SK-N-SH treated with all-trans-retinoic acid at 6 μM for 48 hours (cell line): ENCODE data around the gene EMC8.

Experiments used
- ATAC-seq: fragments of 200-7000 bp; cut with Tn5 transposase; 3 replicates; pipeline ENCODE4 v1.9.1; 2020; ENCODE audit warnings: mild to moderate bottlenecking, moderate library complexity
- ARNTL ChIP-seq: fragments of 450-650 bp; formaldehyde crosslinking; IDR thresholded peaks from 2 replicates; pipeline ENCODE4 v1.5.0; 2020; ENCODE audit warnings: low read depth, mild to moderate bottlenecking, moderate library complexity, borderline replicate concordance
- CREB5 ChIP-seq: fragments of 250-450 bp; sonication (Bioruptor Pico); IDR thresholded peaks from 2 replicates; pipeline ENCODE4 v1.5.1; 2020; ENCODE audit warnings: low read depth, mild to moderate bottlenecking, moderate library complexity
- CSRNP3 ChIP-seq: fragments of 250-450 bp; sonication (Bioruptor Pico); IDR thresholded peaks from 2 replicates; pipeline ENCODE4 v1.5.1; 2021; ENCODE audit warnings: mild to moderate bottlenecking, moderate library complexity
- GLIS3 ChIP-seq: fragments of 250-450 bp; sonication (Bioruptor Pico); IDR thresholded peaks from 2 replicates; pipeline ENCODE4 v1.5.0; 2020; ENCODE audit warnings: mild to moderate bottlenecking, moderate library complexity
- ISL1 ChIP-seq: fragments of 250-450 bp; sonication (Bioruptor Pico); IDR thresholded peaks from 2 replicates; pipeline ENCODE4 v2.1.2; 2022; ENCODE audit warnings: mild to moderate bottlenecking, moderate library complexity
- OSR1 ChIP-seq: fragments of 250-450 bp; sonication (Bioruptor Pico); IDR thresholded peaks from 2 replicates; pipeline ENCODE4 v1.8.0; 2022; ENCODE audit warnings: moderate library complexity, mild to moderate bottlenecking, inconsistent platforms
- PATZ1 ChIP-seq: fragments of 250-450 bp; sonication (Bioruptor Pico); IDR thresholded peaks from 2 replicates; pipeline ENCODE4 v1.8.0; 2020; ENCODE audit warnings: mild to moderate bottlenecking, moderate library complexity, borderline replicate concordance
- RARB ChIP-seq: fragments of 250-450 bp; sonication (Bioruptor Pico); IDR thresholded peaks from 2 replicates; pipeline ENCODE4 v1.8.0; 2021; ENCODE audit warnings: mild to moderate bottlenecking, moderate library complexity
- SNAI2 ChIP-seq: fragments of 250-450 bp; sonication (Bioruptor Pico); IDR thresholded peaks from 2 replicates; pipeline ENCODE4 v1.5.0; 2020; ENCODE audit warnings: mild to moderate bottlenecking, moderate library complexity
- TCF4 ChIP-seq: fragments of 250-450 bp; sonication (Bioruptor Pico); IDR thresholded peaks from 2 replicates; pipeline ENCODE4 v1.8.0; 2021; ENCODE audit warnings: mild to moderate bottlenecking, moderate library complexity, borderline replicate concordance
- TOX ChIP-seq: fragments of 250-450 bp; sonication (Bioruptor Pico); IDR thresholded peaks from 2 replicates; pipeline ENCODE4 v1.8.0; 2021; ENCODE audit warnings: mild to moderate bottlenecking, moderate library complexity, borderline replicate concordance
- TSHZ2 ChIP-seq: fragments of 250-450 bp; sonication (Bioruptor Pico); IDR thresholded peaks from 2 replicates; pipeline ENCODE4 v1.5.0; 2020; ENCODE audit warnings: mild to moderate bottlenecking, moderate library complexity
- ZC3H10 ChIP-seq: fragments of 250-450 bp; sonication (Bioruptor Pico); IDR thresholded peaks from 2 replicates; pipeline ENCODE4 v1.5.1; 2021; ENCODE audit warnings: mild to moderate bottlenecking, moderate library complexity
- ZFP3 ChIP-seq: fragments of 250-450 bp; sonication (Bioruptor Pico); IDR thresholded peaks from 2 replicates; pipeline ENCODE4 v1.5.0; 2020; ENCODE audit warnings: mild to moderate bottlenecking, moderate library complexity
- ZFP30 ChIP-seq: fragments of 450-650 bp; formaldehyde crosslinking; IDR thresholded peaks from 2 replicates; pipeline ENCODE4 v1.5.0; 2022; ENCODE audit warnings: mild to moderate bottlenecking, moderate library complexity
- ZNF565 ChIP-seq: fragments of 450-650 bp; formaldehyde crosslinking; conservative IDR thresholded peaks from 2 replicates; pipeline ENCODE4 v1.5.0; 2020; ENCODE audit warnings: low read depth, mild to moderate bottlenecking, moderate library complexity
- ZNF8 ChIP-seq: fragments of 450-650 bp; formaldehyde crosslinking; IDR thresholded peaks from 2 replicates; pipeline ENCODE4 v1.5.0; 2020; ENCODE audit warnings: mild to moderate bottlenecking, moderate library complexity

EMC8 gene

GRCh38 chr16:85734311-85735017 is 64.9 kb downstream of the EMC8 start:
- TF ChIP-seq TSHZ2 (CRISPR knock-in tag): no peak
- TF ChIP-seq CSRNP3 (CRISPR knock-in tag): no peak
- no peak for TF ChIP-seq RARB (CRISPR knock-in tag)
- TF ChIP-seq CREB5 (CRISPR knock-in tag): no peak
- no peak for TF ChIP-seq OSR1 (CRISPR knock-in tag)
- ATAC-seq: no peak

GRCh38 chr16:85733839-85734170 is 65.5 kb downstream of the EMC8 start:
- TF ChIP-seq CREB5 (CRISPR knock-in tag) (no peak), ZNF565 (CRISPR knock-in tag) (no peak), TCF4 (CRISPR knock-in tag) (no peak), SNAI2 (CRISPR knock-in tag) (no peak), PATZ1 (CRISPR knock-in tag) (no peak), ARNTL (CRISPR knock-in tag) (no peak), OSR1 (CRISPR knock-in tag) (no peak), CSRNP3 (CRISPR knock-in tag) (no peak), ISL1 (no peak)
- 0 out of 3 replicates have a peak, but pooled peaks have one; percentile 33 for ATAC-seq

GRCh38 chr16:85733155-85733838 is 66.0 kb downstream of the EMC8 start:
- TF ChIP-seq ZNF565 (CRISPR knock-in tag) (no peak), TOX (no peak), ISL1 (no peak), ZNF8 (CRISPR knock-in tag) (no peak), ZFP30 (CRISPR knock-in tag) (no peak), GLIS3 (CRISPR knock-in tag) (no peak), OSR1 (CRISPR knock-in tag) (no peak), RARB (CRISPR knock-in tag) (no peak), CSRNP3 (CRISPR knock-in tag) (no peak), CREB5 (CRISPR knock-in tag) (no peak), ZC3H10 (CRISPR knock-in tag) (no peak), TSHZ2 (CRISPR knock-in tag) (no peak), ZFP3 (CRISPR knock-in tag) (no peak)
- no peak for ATAC-seq
